HG03520 (cell line): ENCODE measurements around the gene CD2AP.

Source experiments
- ATAC-seq: cut with Tn5 transposase; IDR thresholded peaks from one replicate; pipeline ENCODE4 v1.9.1; 2021; ENCODE audit warnings: mild to moderate bottlenecking, moderate library complexity; ENCODE audit not compliant: unreplicated experiment

The CD2AP gene

GRCh38 chr6:47672816-47673215 lies 195.2 kb downstream of the CD2AP start:
- no peak for ATAC-seq

- no peak for ATAC-seq
Measured at GRCh38 chr6:47674673-47675072, 197.1 kb downstream of the CD2AP start.
